HG03342 (cell line): Measurements from ENCODE around the gene NT5DC1.
A peak's percentile ranks its signal among the peaks of the same experiment; 100 is the strongest.

Experiments
- ATAC-seq: cut with Tn5 transposase; IDR thresholded peaks from one replicate; pipeline ENCODE4 v1.9.1; 2021; ENCODE audit warnings: mild to moderate bottlenecking, moderate library complexity; ENCODE audit not compliant: unreplicated experiment

The NT5DC1 gene

GRCh38 chr6:116136373-116136772 is 35.7 kb downstream of the NT5DC1 start:
- no peak for ATAC-seq

GRCh38 chr6:116136933-116137340 is 36.3 kb downstream of the NT5DC1 start:
- ATAC-seq: no peak

- no peak for ATAC-seq
Observed at GRCh38 chr6:116139917-116140316, 39.3 kb downstream of the NT5DC1 start.

- ATAC-seq: no peak
Observed at GRCh38 chr6:116144605-116145004, 44.0 kb downstream of the NT5DC1 start.

- ATAC-seq: no peak
Observed at GRCh38 chr6:116145803-116146675, 45.4 kb downstream of the NT5DC1 start.

- ATAC-seq: no peak
Observed at GRCh38 chr6:116152620-116153019, 52.0 kb downstream of the NT5DC1 start.

- ATAC-seq: no peak
Observed at GRCh38 chr6:116154887-116155286, 54.2 kb downstream of the NT5DC1 start.

- ATAC-seq: no peak
Observed at GRCh38 chr6:116156405-116157326, 56.0 kb downstream of the NT5DC1 start.

- no peak for ATAC-seq
Observed at GRCh38 chr6:116157391-116157790, 56.7 kb downstream of the NT5DC1 start.

- ATAC-seq: no peak
Observed at GRCh38 chr6:116158641-116159040, 58.0 kb downstream of the NT5DC1 start.

GRCh38 chr6:116159782-116160524 is 59.3 kb downstream of the NT5DC1 start:
- no peak for ATAC-seq

- ATAC-seq: peak; percentile 57
Observed at GRCh38 chr6:116165596-116165995, 64.9 kb downstream of the NT5DC1 start.

GRCh38 chr6:116166369-116166768 is 65.7 kb downstream of the NT5DC1 start:
- ATAC-seq: no peak

- no peak for ATAC-seq
Observed at GRCh38 chr6:116168148-116168547, 67.5 kb downstream of the NT5DC1 start.

GRCh38 chr6:116169880-116170279 is 69.2 kb downstream of the NT5DC1 start:
- ATAC-seq: no peak

- ATAC-seq: no peak
Observed at GRCh38 chr6:116170358-116171057, 69.9 kb downstream of the NT5DC1 start.

- ATAC-seq: no peak
Observed at GRCh38 chr6:116173928-116174327, 73.3 kb downstream of the NT5DC1 start.

GRCh38 chr6:116175344-116175743 is 74.7 kb downstream of the NT5DC1 start:
- ATAC-seq: no peak

- ATAC-seq: no peak
Observed at GRCh38 chr6:116176596-116176995, 75.9 kb downstream of the NT5DC1 start.

GRCh38 chr6:116180375-116180774 is 79.7 kb downstream of the NT5DC1 start:
- ATAC-seq: no peak
